Suppressor macrophage (primary cell): Measurements from ENCODE around the gene ABCA13.

Source experiments
- DNase-seq, 4 experiments: peaks; one replicate each; pipeline ENCODE4 v3.0.0-alpha.2; 2020 to 2022

Gene ABCA13

GRCh38 chr7:48525736-48526732, 354.8 kb downstream of the ABCA13 start:
- DNase-seq: no peak

DNA sequence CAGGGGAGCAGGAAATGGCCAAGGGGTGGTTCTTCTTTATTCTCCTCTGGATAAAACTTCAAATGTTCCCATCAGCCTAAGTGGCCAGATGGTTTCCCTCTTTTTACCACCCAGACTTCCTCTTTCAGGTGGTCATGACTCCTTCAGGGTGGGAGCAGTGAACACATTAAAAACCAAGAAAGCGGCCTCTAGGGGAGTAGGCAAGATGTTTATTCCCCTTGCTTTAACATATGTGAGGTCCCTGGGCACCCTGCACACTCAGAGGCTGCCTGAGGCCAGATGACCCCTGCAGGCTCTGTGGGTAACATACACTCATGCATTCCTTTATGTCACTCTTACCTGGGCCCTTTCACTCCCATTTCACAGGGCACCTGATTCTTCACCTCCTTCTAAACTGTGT, 357.4 kb downstream of the ABCA13 start:
- peak in 3 of 4 experiments; percentile 10 to 27 (median 21) for DNase-seq

DNA sequence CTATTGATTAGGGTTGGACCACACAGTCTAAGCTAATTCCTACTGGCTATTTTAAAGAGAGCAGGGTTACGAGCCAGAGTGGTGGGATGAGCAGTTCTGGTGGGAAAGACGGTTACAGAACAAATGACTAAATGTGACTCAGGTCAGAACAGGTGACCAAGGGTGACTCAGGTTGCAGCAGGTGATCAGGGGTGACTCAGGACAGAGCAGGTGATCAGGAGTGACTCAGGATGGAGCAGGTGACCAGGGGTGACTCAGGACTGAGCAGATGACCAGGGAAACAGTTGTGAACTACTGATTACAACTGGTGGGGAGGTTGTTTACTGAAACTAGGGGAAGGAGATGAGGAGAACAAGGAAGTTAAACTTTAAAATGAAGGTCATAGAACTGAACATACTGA, 366.3 kb downstream of the ABCA13 start:
- peak in 2 of 4 experiments; percentile 5 to 15 for DNase-seq

DNA sequence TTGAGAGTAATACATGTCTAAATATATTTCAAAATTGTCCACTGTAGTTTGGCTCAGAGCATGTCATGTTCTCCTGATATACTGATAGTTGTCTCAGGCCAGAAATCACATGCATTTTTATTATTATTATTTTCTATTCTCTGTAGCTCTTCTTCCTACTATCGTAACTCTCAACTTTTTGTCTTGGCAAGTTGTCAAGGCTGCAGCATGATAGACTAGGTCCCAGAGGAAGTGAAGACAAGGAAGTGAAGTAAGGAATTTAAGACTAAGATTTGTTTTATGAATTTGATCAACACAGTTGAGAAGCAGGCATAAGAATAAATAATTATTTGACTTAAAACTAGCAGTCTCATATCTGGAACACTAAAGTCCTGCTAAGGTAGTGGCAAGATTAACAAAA, 369.5 kb downstream of the ABCA13 start:
- peak; percentile 24 to 73 (median 50) for DNase-seq

DNA sequence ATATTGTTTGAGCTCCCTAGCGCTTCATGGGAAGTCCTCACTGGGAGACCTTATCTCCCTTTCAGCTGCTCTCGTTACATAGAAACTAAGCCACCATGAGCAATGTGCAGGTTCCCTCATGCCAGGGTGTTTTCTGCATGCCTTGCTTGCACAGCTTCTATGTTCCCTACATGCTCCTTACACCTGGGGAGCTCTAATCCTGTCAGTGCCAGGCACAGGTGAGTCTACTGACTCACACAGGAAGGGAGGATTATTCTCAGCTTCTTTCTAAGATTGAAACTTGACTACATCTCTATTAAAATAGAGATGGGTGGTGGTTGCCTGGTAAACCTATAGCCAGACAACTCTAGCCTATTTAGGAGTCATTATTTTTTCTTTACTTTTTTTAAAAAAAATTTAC, 377.4 kb downstream of the ABCA13 start:
- DNase-seq: no peak

- no peak for DNase-seq
Measured at GRCh38 chr7:48551652-48552051, 380.4 kb downstream of the ABCA13 start.

GRCh38 chr7:48563334-48563733, 392.1 kb downstream of the ABCA13 start:
- DNase-seq: peak in 1 of 4 experiments; percentile 6

GRCh38 chr7:48575516-48575915, 404.3 kb downstream of the ABCA13 start:
- no peak for DNase-seq

DNA sequence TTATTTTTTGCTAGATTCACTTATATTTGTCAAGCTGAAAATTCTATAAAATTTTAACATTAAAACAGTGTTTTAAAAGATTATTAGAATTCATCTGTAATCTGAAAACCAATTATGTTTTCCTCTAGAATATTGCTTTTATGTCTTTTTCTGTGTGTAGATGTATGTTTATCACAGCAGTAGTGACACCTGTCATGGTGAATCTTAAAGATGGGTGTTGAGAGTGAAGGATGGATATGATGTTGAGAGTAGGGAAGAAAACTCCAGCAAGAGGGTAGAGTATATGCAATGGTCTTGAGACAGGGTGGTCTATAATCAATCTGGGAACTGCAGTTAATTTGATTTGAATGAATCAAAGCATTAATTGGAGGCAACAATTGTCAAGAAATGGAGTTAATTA, 416.2 kb downstream of the ABCA13 start:
- DNase-seq: no peak

DNA sequence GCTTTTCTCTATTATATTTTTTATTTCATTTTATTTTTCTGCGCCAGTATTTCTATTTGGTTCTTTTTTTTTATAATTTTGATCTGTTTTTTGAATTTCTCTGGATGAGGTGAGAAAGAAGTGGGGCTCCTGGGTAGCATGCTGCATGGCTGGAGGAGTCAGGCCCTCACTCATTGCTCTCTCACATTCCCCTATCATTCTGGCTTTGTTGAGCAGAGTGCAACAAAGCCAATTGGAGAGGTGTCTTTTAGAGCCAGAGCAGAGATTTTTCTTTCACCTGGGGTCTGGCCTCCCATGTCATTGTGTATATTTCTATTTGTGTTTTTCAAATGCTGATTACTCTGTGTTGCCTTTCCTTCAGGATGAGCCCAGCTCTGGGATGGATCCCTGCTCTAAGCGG, 423.1 kb downstream of the ABCA13 start:
- no peak for DNase-seq

GRCh38 chr7:48595756-48596155, 424.5 kb downstream of the ABCA13 start:
- no peak for DNase-seq

- no peak for DNase-seq
Measured at GRCh38 chr7:48610705-48611104, 439.4 kb downstream of the ABCA13 start.

DNA sequence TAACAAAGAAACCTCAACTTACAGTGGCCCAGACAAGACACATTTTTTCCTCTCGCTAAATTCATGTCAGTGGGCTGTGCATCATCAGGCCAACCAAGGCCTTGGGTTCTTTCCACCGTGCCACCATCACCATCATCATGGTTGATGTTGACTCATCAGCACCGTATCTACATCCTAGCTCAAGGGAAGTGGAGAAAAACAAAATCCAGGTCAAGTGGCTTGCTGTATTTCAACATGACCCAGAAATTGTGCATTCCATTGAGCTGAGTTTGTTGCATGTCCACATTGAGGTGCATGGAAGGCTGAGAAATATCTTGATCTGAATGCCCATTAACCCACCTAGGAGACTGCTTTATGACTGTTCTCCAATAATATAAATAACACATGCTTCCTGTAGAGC, 440.7 kb downstream of the ABCA13 start:
- no peak for DNase-seq

DNA sequence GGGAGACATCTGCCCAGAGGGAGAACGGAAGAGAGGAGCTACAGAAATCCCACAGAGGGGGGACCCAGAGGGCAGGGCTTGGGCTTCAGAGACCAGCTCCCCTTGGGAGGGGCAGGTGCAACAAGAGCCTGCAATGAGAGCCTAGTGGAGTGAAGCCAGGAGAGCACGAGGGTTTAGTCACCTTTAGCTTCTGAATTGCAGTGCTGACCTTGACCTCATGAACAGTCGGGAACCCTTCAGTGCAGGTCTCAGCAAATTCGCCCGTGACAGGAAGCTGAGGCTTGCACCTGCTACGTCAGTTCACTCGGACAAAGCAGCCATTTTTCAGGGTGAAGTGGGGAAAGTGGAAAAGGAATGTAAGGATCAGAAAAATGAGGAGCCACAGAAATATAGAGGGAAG, 446.2 kb downstream of the ABCA13 start:
- no peak for DNase-seq

DNA sequence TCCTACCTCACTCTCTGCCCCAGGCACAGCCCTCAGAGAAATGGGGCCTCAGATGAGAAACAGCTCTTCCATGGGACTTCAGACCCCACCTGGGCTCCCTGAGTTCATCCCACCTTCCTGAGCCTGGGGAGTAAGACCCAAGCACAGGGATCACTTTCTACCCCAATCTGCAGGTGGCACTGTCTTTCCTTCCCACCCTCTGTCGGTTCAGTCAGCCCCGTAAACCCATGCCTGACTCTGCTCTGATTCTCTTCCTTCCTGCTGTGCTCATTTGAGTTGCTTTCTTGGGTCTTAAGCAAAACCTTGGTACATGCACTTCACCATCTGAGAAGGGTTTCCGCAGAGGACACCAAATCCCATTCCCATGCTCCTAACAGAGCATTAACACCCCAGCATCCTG, 446.7 kb downstream of the ABCA13 start:
- DNase-seq: no peak

GRCh38 chr7:48621076-48621475, 449.8 kb downstream of the ABCA13 start:
- no peak for DNase-seq

DNA sequence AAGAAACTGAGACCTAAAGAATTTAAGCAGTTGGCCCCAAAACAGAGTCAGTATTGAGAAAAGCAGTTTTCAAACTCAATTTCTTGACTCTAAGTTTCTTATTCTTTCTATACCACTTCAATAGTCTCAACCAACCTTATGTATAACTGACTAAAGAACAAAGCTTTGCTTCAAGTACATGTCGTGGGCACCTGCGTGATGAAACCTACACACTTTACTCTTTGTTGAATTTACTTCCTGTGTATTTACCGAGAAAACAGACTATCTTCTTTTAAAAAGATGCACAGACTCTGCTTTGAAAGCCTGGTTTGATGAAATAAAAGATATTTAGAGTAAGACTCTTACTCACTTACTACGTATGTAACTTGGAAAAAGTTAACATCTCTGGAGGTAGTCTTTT, 455.9 kb downstream of the ABCA13 start:
- no peak for DNase-seq

DNA sequence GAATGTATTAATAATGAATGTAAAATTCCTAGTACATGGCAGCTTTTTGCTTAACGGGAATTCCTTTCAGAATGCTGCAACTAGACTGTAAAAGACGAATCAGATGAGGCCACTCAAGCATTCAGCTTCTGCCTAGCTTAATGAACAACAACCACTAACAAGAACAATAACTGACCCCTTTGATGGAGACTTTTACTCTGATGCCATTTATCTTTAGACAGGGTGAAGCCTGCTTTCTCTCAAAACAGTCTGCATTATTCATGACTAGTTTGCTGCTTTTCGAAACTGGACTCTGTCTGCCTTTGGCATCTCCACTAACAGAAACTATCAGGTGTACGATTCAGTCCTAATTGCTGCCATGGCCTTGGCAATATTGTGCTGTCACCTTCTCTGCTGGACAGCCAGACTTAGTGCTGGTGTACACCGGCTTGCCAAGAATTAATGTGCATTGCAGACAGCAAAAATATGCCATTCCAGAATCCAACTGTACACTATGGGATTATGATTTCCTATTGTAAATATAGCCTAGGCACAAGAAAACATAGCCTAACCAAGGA, 457.6 kb downstream of the ABCA13 start:
- DNase-seq: no peak

DNA sequence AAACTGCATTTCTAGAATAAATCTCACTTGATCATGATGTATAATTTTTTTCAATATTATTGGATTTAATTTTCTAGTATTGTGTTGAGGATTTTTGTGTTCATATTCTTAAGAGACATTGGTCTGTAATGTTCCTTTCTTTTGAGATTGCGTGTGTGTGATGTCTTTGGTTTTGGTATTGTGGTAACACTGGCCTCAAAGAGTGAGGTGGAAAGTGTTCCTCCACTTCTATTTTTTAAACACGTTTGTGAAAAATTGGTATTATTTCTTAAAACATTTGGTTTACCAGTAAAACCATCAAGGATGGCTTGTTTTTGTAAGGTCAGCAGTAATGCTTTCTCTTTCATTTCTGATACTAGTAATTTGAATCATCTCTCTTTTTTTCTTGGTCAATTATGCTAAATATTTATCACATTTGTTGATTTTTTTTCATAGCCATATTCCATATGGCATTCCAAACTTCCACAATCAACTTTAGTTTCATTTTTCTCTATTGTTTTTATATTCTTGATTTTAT, 462.9 kb downstream of the ABCA13 start:
- DNase-seq: no peak

DNA sequence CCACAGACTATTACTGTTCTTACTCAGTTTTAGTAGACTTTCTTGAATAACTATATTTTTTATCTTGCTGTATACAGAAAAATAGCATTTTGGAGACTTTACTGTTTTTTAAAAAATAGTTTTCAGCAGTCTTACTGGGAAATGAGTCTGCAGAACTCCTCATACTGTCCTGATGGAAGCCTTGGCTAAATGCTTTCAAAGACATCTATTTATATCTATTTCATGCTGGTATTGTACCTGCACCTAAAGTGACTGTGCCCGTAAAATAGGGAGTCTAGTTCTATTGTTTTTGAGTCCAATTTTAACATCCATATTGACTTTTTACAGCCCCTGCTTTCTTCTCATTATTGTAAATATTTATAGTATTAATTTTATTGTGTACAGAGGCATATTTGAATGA, 464.5 kb downstream of the ABCA13 start:
- DNase-seq: no peak

DNA sequence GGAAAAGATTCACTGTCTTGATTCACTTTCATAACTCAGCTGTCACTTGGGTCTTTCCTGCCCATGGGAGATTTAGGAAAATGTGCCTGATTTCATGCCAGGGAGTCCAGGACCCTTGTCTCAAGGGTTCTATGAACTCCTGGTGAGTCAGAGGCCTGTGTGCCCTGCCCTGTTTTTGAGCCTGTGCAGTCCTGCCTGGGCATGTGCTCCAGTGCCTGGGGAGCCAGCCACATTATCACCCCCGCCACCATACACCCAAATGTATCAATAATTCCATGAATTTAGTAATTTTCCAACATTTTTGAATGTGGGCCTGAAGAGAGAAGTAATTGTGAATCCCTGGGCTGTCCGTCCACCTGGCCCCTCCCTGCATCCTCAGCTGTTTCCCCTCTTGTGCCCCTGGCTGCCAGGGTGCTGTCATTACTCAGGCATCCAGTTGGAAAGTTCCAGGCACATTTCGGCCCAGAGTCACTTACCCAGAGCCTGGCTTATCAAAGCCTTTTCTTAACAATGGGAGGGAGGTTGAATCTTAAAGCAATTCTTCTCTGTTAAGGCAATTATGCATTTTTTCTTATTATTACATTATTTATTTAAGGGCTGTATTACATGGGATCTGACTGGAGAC, 465.2 kb downstream of the ABCA13 start:
- DNase-seq: no peak

GRCh38 chr7:48637382-48637781, 466.1 kb downstream of the ABCA13 start:
- DNase-seq: peak in 1 of 4 experiments; percentile 33

- no peak for DNase-seq
Measured at GRCh38 chr7:48638041-48638440, 466.8 kb downstream of the ABCA13 start.
